ENCODE results near the gene CELA2A. TPM values are rescaled to one million over a fixed set of nuclear protein-coding genes. Genes with fewer than 3 reads are reported as not detected.
A peak's percentile ranks its signal among the peaks of the same experiment; 100 is the strongest.
"Not testable (repeated sequence)": the region's sequence is repeated elsewhere in the genome, so short reads cannot be mapped to it uniquely, and the experiment has no call there.

The CELA2A gene
- total and polyA plus RNA-seq, 11 donors = 0.76 to 1.0 (median 0.84) TPM; not detected in 6

DNA sequence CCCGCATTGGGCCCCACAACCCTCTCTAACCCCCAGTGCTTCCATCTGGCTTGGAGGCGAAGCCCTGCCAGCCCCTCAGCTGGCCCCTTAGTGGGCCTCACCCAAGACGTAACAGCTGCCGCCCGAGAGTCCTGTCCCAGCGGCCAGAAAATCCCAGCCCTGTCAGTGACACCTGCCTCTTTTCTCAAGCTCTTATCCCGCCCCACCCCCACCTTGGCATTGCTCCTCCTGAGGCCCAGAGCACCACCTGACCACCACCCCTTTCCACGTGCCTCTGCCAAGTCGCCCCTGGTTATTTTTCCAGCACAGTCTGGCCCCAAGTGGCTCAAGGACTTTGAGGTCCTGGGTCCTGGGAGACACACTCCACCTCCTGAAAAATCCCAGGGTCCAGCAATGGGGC lies 24.2 kb upstream of the CELA2A start:
- Histone ChIP-seq H3K36me3 (peaks cover 0 to 36% (median 3%) of the 10 kb centered on the region in 9 donors), H3K4me3 (no peak overlapping the region), H3K9me3 (no peaks in the 10 kb centered on the region), H3K4me1 (peaks cover 0 to 12% (median 4%) of the 10 kb centered on the region in 12 donors), H3K27me3 (no peaks in the 10 kb centered on the region), H3K27ac (no peak overlapping the region)
- no peak for TF ChIP-seq CTCF (IDR thresholded peaks at IDR 0.05)
- TF ChIP-seq POLR2A (IDR thresholded peaks at IDR 0.05) = no peak
- 41 to 70% (median 55%) methylated on average over 9 of the region's 9 CpGs for WGBS, 4 donors
- ATAC-seq (peak in 1 of 4 donors; percentile 4), DNase-seq (no peak)
- intact Hi-C loops (cut with DNase I) = loop anchor here in 7 of 10 donors (1.0 to 10.0 kb wide), 5 partner anchors 108 to 308 kb away; partner anchors contain the start of gene TMEM51 (in 2 of the 7)

DNA sequence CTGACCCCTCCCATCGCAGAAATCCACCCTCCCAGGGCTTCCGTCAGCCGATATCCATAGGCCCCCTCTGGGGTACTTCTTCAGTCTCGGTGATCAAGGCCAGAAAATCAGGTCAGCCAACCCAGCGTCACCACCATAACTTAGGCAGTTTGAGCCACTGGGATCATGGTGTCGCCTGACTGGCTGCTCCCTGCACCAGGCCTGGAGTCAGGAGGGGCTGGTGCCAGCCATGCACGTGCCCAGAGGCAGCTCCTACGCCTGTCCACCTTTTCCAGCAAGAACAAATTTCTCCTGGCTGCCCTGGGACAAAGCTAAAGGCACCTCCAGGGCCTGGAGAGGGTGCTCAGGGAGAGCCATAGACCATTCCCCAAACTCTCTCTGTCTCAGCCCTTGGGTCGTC lies 23.1 kb upstream of the CELA2A start:
- ATAC-seq = no peak
- no peak for TF ChIP-seq CTCF (IDR thresholded peaks at IDR 0.05)
- TF ChIP-seq POLR2A (IDR thresholded peaks at IDR 0.05) = no peak
- intact Hi-C loops (cut with DNase I) = loop anchor here in 7 of 10 donors (2.0 to 10.0 kb wide), 4 partner anchors 109 to 309 kb away; partner anchors contain the start of gene TMEM51 (in 2 of the 7)
- DNase-seq = peak in 1 of 5 donors; percentile 25
- no peaks in the 10 kb centered on the region for H3K27me3 ChIP-seq
- 82 to 91% (median 86%) methylated on average over 9 of the region's 9 CpGs for WGBS, 4 donors
- H3K9me3 ChIP-seq = no peaks in the 10 kb centered on the region
- H3K27ac ChIP-seq = no peak overlapping the region
- no peak overlapping the region for H3K4me3 ChIP-seq
- peaks cover 0 to 24% (median 0%) of the 10 kb centered on the region in 9 donors for H3K36me3 ChIP-seq
- H3K4me1 ChIP-seq = peaks cover 0 to 5% (median 0%) of the 10 kb centered on the region in 12 donors

DNA sequence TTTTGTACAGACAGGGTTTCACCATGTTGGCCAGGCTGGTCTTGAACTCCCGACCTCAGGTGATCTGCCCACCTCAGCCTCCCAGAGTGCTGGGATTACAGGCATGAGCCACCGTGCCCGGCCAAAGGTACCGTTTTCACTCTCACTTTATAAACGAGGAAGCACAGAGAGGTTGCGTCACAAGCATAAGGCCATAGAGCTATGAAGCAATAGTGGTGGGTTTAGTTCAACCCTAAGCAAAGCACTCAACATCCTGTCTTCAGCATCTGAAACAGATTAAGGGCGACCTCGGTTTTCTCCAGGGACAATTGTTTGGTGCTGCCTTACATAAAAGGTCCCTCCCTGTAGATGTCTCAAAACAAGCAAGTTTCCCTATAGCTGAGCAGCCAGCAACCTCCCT lies 21.8 kb upstream of the CELA2A start:
- H3K36me3 ChIP-seq = peaks cover 0 to 12% (median 0%) of the 10 kb centered on the region in 9 donors
- WGBS, 4 donors = 71 to 80% (median 75%) methylated on average over 8 of the region's 8 CpGs
- H3K9me3 ChIP-seq, H3K27me3 ChIP-seq, H3K4me1 ChIP-seq, H3K27ac ChIP-seq, ATAC-seq, H3K4me3 ChIP-seq: not testable (repeated sequence)
- peak in 1 of 5 donors; percentile 13 for DNase-seq
- intact Hi-C loops (cut with DNase I) = loop anchor here in 5 of 10 donors (5.0 to 10.0 kb wide), 3 partner anchors 280 to 310 kb away; partner anchors contain the start of gene TMEM51 (in 2 of the 5)

DNA sequence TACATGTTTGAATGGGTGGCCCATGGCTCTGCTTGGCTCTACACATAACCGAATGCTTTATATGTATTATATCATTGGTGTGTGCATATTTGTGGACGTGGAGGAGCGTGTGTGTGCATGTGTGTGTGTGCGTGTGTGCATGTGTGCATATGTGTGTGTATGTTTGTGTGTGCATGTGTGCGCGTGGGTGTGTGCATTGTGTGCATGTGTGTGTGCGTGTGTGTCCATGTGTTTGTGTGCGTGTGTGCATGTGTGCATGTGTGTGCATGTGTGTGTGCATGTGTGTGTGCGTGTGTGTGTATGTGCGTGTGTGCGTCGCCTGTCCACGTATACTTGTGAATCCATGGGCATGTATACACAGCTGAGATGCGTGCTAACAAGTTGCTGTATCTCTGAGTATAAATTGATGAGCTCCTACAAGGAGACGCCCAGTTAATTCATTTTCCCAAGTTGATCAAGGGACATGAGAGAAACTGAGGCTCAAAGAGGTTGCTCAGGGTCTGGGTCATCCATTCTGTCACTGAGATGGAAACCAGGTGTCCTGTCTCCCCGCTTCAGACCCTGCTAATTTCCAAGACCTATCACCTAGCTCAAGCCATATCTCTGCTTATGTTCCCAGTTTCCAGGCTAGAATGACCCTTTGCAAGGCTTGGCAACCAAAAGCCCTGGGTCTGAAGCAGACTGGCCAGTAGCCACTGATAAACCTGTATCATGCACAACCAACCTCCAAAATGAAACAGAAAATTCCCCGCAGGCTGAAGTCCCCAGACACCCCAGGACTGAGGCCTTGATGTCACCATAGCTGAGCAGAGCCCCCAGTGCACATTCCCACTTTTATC lies 21.1 kb upstream of the CELA2A start:
- Histone ChIP-seq H3K9me3 (no peaks in the 10 kb centered on the region), H3K36me3 (peaks cover 0 to 6% (median 0%) of the 10 kb centered on the region in 9 donors), H3K27ac (no peak overlapping the region), H3K4me3 (no peak overlapping the region), H3K27me3 (no peaks in the 10 kb centered on the region), H3K4me1 (peaks cover 0 to 5% (median 0%) of the 10 kb centered on the region in 12 donors)
- intact Hi-C loops (cut with DNase I) = loop anchor here in 4 of 10 donors (10.0 kb wide), 2 partner anchors 281 to 311 kb away; partner anchors contain the start of gene TMEM51 (in 2 of the 4)
- WGBS, 4 donors = 90 to 94% (median 94%) methylated on average over 17 of the region's 17 CpGs
- no peak for TF ChIP-seq CTCF (IDR thresholded peaks at IDR 0.05)
- DNase-seq (peak in 1 of 5 donors; percentile 39), ATAC-seq (no peak)

Data from heart left ventricle (tissue), 16 donors.